K562 (cell line): ENCODE results near the gene PLXNA2. TPM values are rescaled to one million over a fixed set of nuclear protein-coding genes. Genes with fewer than 3 reads are reported as not detected.
A peak's percentile ranks its signal among the peaks of the same experiment; 100 is the strongest.

ENCODE experiments used
- ATAC-seq: fragments of 200-7000 bp; cut with Tn5 transposase; 3 replicates; pipeline ENCODE4 v1.9.1; 2020; ENCODE audit warnings: moderate library complexity
- BruUV-seq: library from RNA; stranded (reverse); fragments of 400-500 nt; replicated peaks from 2 replicates; lab custom pipeline; 2021; lab: Mats Ljungman, UMichigan
- CTCF ChIA-PET: fragments of 300-600 bp; formaldehyde crosslinking; extraction: SDS; loops from one replicate; lab custom pipeline; 2021; ENCODE audit warnings: low intra/inter-chr PET ratio; lab: Yijun Ruan, JAX
- POLR2A ChIA-PET: fragments of 300-600, 350-650 bp; sonication (Branson Sonifier 250); formaldehyde crosslinking; extraction: SDS; loops from one replicate; lab custom pipeline; 2021; ENCODE audit warnings: antibody characterized with exemption, inconsistent platforms; lab: Yijun Ruan, JAX
- DNase-seq, 4 experiments: peaks; one replicate each; pipeline versions ENCODE4 v3.0.0 to v3.0.0-alpha.2; 2011 to 2018; ENCODE audit warnings: low spot score in 3 of 4, mixed read lengths in 3 of 4; ENCODE audit errors: extremely low read depth in 1 of 4
- FAIRE-seq: peaks from 2 replicates; lab custom pipeline; 2011; peaks lifted over from hg19 to GRCh38; lab: Jason Lieb, UNC
- H2AFZ ChIP-seq: 2 replicates; pipeline ENCODE4 v1.6.0; 2011; ENCODE audit warnings: low read depth, low read length, control low read depth, inconsistent platforms
- H3K27ac ChIP-seq: fragments of 200-600 bp; 3 replicates; pipeline ENCODE4 v1.8.0; 2011; ENCODE audit warnings: low read depth, mild to moderate bottlenecking, control low read depth, inconsistent platforms, low read length, moderate library complexity, mixed read lengths; ENCODE audit errors: extremely low read depth
- H3K27me3 ChIP-seq, 2 experiments: fragments of 300-600 bp in 1 of 2; 2 replicates in 1 of 2; 3 replicates in 1 of 2; pipeline versions ENCODE4 v1.6.0 to v1.8.0; 2011; ENCODE audit warnings: inconsistent platforms in 2 of 2, low read length in 2 of 2, mild to moderate bottlenecking in 1 of 2, mixed read lengths in 1 of 2, moderate library complexity in 1 of 2; ENCODE audit not compliant: control insufficient read depth in 2 of 2, insufficient read depth in 2 of 2
- H3K36me3 ChIP-seq: fragments of 300-600 bp; 3 replicates; pipeline ENCODE4 v1.8.0; 2011; ENCODE audit warnings: mild to moderate bottlenecking, low read length, inconsistent platforms; ENCODE audit not compliant: control insufficient read depth, insufficient read depth
- H3K4me1 ChIP-seq, 2 experiments: fragments of 200-600 bp in 1 of 2; replicated peaks in 1 of 2; 2 replicates in 1 of 2; 3 replicates in 1 of 2; pipeline versions ENCODE4 v1.5.1 to v1.8.0; 2011; ENCODE audit warnings: inconsistent platforms in 2 of 2, low read length in 2 of 2, mild to moderate bottlenecking in 1 of 2, mixed read lengths in 1 of 2, moderate library complexity in 1 of 2; ENCODE audit not compliant: control insufficient read depth in 2 of 2, insufficient read depth in 2 of 2
- H3K4me2 ChIP-seq: 2 replicates; pipeline ENCODE4 v1.6.1; 2011; ENCODE audit warnings: low read length, control low read depth, inconsistent platforms, mixed read lengths; ENCODE audit not compliant: insufficient read depth
- H3K4me3 ChIP-seq: fragments of 200-600 bp; sonication (generic), shearing (Covaris generic); 2 replicates; pipeline ENCODE4 v1.5.1; 2016; ENCODE audit warnings: control low read depth, inconsistent platforms
- H3K79me2 ChIP-seq: fragments of 200-600 bp; 3 replicates; pipeline ENCODE4 v1.8.0; 2011; ENCODE audit warnings: low read length, inconsistent platforms; ENCODE audit not compliant: control insufficient read depth, insufficient read depth
- H3K9ac ChIP-seq, 2 experiments: 2 replicates each; pipeline versions ENCODE4 v1.6.0 to v1.6.1; 2011; ENCODE audit warnings: low read depth in 2 of 2, low read length in 2 of 2, control low read depth in 1 of 2, inconsistent platforms in 1 of 2, mild to moderate bottlenecking in 1 of 2, mixed read lengths in 1 of 2; ENCODE audit not compliant: insufficient read depth in 1 of 2
- H3K9me1 ChIP-seq: one replicate; pipeline ENCODE4 v1.6.0; 2011; ENCODE audit warnings: inconsistent platforms, mild to moderate bottlenecking, low read length, moderate library complexity; ENCODE audit not compliant: control insufficient read depth, insufficient read depth
- H3K9me3 ChIP-seq: replicated peaks from 2 replicates; pipeline ENCODE4 v1.5.1; 2011; ENCODE audit warnings: low read depth, low read length, inconsistent platforms; ENCODE audit not compliant: control insufficient read depth, insufficient read depth
- H4K20me1 ChIP-seq: replicated peaks from 2 replicates; pipeline ENCODE4 v1.6.1; 2011; ENCODE audit warnings: low read length, inconsistent platforms, mixed read lengths; ENCODE audit not compliant: control insufficient read depth, insufficient read depth
- BCOR ChIP-seq: fragments of 450-650 bp; IDR thresholded peaks from 2 replicates; pipeline ENCODE4 v1.6.1; 2016
- CBFB ChIP-seq: sonication (generic); formaldehyde crosslinking; IDR thresholded peaks from 2 replicates; pipeline ENCODE4 v1.4.0; 2020; ENCODE audit warnings: mild to moderate bottlenecking, missing genetic modification reagents
- CLOCK ChIP-seq: fragments of 250-450 bp; sonication (Bioruptor Pico); IDR thresholded peaks from 2 replicates; pipeline ENCODE4 v1.4.0; 2020; ENCODE audit warnings: mild to moderate bottlenecking, moderate library complexity, borderline replicate concordance
- GABPB1 ChIP-seq: sonication (generic); formaldehyde crosslinking; IDR thresholded peaks from 2 replicates; pipeline ENCODE4 v1.8.0; 2022; ENCODE audit warnings: mild to moderate bottlenecking, missing genetic modification reagents
- GTF2A2 ChIP-seq: IDR thresholded peaks from 2 replicates; pipeline ENCODE4 v1.6.1; 2016; ENCODE audit warnings: mild to moderate bottlenecking, missing genetic modification characterization, missing compliant biosample characterization
- HDAC2 ChIP-seq: fragments of 450-650 bp; IDR thresholded peaks from 2 replicates; pipeline ENCODE4 v1.6.1; 2016; ENCODE audit warnings: mild to moderate bottlenecking
- ID3 ChIP-seq, 2 experiments: fragments of 250-450 bp in 1 of 2; fragments of 450-650 bp in 1 of 2; sonication (Bioruptor Pico) in 1 of 2; IDR thresholded peaks; 2 replicates each; pipeline versions ENCODE4 v1.6.1 to v1.8.0; 2016 to 2021; ENCODE audit warnings: mild to moderate bottlenecking in 2 of 2, moderate library complexity in 2 of 2, missing compliant biosample characterization in 1 of 2, missing genetic modification characterization in 1 of 2
- KDM1A ChIP-seq, 2 experiments: fragments of 450-650 bp; IDR thresholded peaks; 2 replicates each; pipeline ENCODE4 v1.6.1; 2016; ENCODE audit warnings: mild to moderate bottlenecking in 2 of 2
- RBFOX2 ChIP-seq: fragments of 200-400 bp; formaldehyde crosslinking; IDR thresholded peaks from 2 replicates; pipeline ENCODE4 v1.6.1; 2017; ENCODE audit warnings: low read depth, mild to moderate bottlenecking, low read length, moderate library complexity
- RFX7 ChIP-seq: fragments of 250-450 bp; sonication (Bioruptor Pico); IDR thresholded peaks from 2 replicates; pipeline ENCODE4 v1.5.1; 2021; ENCODE audit warnings: mild to moderate bottlenecking
- SAFB2 ChIP-seq: fragments of 200-400 bp; formaldehyde crosslinking; IDR thresholded peaks from 2 replicates; pipeline ENCODE4 v1.6.1; 2018; ENCODE audit warnings: borderline replicate concordance, low read length, low read depth, moderate library complexity; ENCODE audit not compliant: severe bottlenecking
- SRF ChIP-seq, 2 experiments: fragments of 250-450, 450-650 bp in 1 of 2; sonication (Bioruptor Pico) in 1 of 2; sonication (generic) in 1 of 2; formaldehyde crosslinking; IDR thresholded peaks; 2 replicates each; pipeline versions ENCODE4 v1.5.0 to v1.5.1; 2020 to 2022; ENCODE audit warnings: mild to moderate bottlenecking in 1 of 2, missing genetic modification reagents in 1 of 2
- TCF15 ChIP-seq: fragments of 250-450 bp; sonication (Bioruptor Pico); IDR thresholded peaks from 2 replicates; pipeline ENCODE4 v1.8.0; 2022; ENCODE audit warnings: moderate library complexity, mild to moderate bottlenecking, inconsistent platforms
- TSC22D4 ChIP-seq: fragments of 450-650 bp; IDR thresholded peaks from 2 replicates; pipeline ENCODE4 v1.6.1; 2016; ENCODE audit warnings: missing genetic modification characterization, missing biosample characterization, control low read depth
- ZFP36 ChIP-seq: fragments of 150-350 bp; IDR thresholded peaks from 2 replicates; pipeline ENCODE4 v1.6.1; 2018; ENCODE audit warnings: low read length, low read depth; ENCODE audit not compliant: partially characterized antibody
- ZNF134 ChIP-seq: fragments of 250-450 bp; sonication (Bioruptor Pico); conservative IDR thresholded peaks from 2 replicates; pipeline ENCODE4 v1.4.0; 2020
- ZNF232 ChIP-seq: sonication (generic); formaldehyde crosslinking; IDR thresholded peaks from 2 replicates; pipeline ENCODE4 v1.8.0; 2022; ENCODE audit warnings: mild to moderate bottlenecking, missing genetic modification reagents
- ZNF347 ChIP-seq: fragments of 450-650 bp; formaldehyde crosslinking; IDR thresholded peaks from 2 replicates; pipeline ENCODE4 v1.4.0; 2020; ENCODE audit warnings: low read depth, mild to moderate bottlenecking, moderate library complexity
- ZNF639 ChIP-seq, 2 experiments: fragments of 200-800 bp in 1 of 2; sonication (Bioruptor generic) in 1 of 2; sonication (generic) in 1 of 2; formaldehyde crosslinking in 1 of 2; IDR thresholded peaks in 1 of 2; conservative IDR thresholded peaks in 1 of 2; 2 replicates each; pipeline versions ENCODE4 v1.5.0 to v1.6.1; 2016 to 2020; ENCODE audit warnings: missing compliant biosample characterization in 1 of 2, missing genetic modification characterization in 1 of 2, missing genetic modification reagents in 1 of 2
- WGBS: fragments of 100-300 bp; shearing (Covaris generic); methylation state at CpG from one replicate; pipeline ENCODE4 v1.1.6; 2016; ENCODE audit warnings: low coverage, mixed read lengths; ENCODE audit not compliant: insufficient coverage; ENCODE audit errors: missing lambda C conversion rate; 5-methylcytosine and 5-hydroxymethylcytosine counted together
- in situ Hi-C: fragments of 300-500 bp; cut with MboI; formaldehyde crosslinking; loops from 4 replicates; pipeline ENCODE4 v1.15.0; 2018; ENCODE audit warnings: inconsistent platforms, mixed read lengths
- intact Hi-C: fragments of 100-400 bp; cut with micrococcal nuclease; formaldehyde crosslinking; loops from 2 replicates; pipeline ENCODE4 v1.14.2; 2022
- polyA plus RNA-seq, 8 experiments: library from polyadenylated mRNA; depleted of rRNA in 4 of 8; stranded (reverse) in 5 of 8; unstranded in 3 of 8; fragments of >200 nt; fragmentation: Nextera tagmentation in 2 of 8; fragmentation: Illumina TruSeq in 1 of 8; extraction: Ambion mirVana in 2 of 8; extraction: Trizol in 1 of 8; gene quantifications; 2 replicates each; pipeline versions ENCODE4 v1.2.1 to v1.2.3, GENCODE V29; 2011 to 2014; ENCODE audit warnings: inconsistent platforms in 1 of 8, missing spikeins in 1 of 8
- total RNA-seq, 7 experiments: library from RNA; depleted of rRNA in 6 of 7; stranded (reverse); fragments of >200 nt in 6 of 7; fragmentation: Illumina TruSeq in 2 of 7; extraction: Trizol in 2 of 7; gene quantifications; 2 replicates each; pipeline versions ENCODE4 v1.2.1 to v1.2.3, GENCODE V29; 2011 to 2021; ENCODE audit warnings: low replicate concordance in 1 of 7

The PLXNA2 gene
- total and polyA plus RNA-seq, 9 of the 15 experiments (the other 6 are each of a cell fraction or from before 2014, with no cell fraction given) = 0.01 to 1.3 (median 0.32) TPM

- POLR2A ChIA-PET = interaction anchor here (0.7 to 1.6 kb wide), 5 partner anchors 8 to 64 kb away, joined by 3 to 7 read pairs (median 3); no protein-coding TSS in a partner anchor
- TF ChIP-seq ZNF232 (CRISPR knock-in tag) = no peak
- no peak for TF ChIP-seq KDM1A (IDR thresholded peaks at IDR 0.05)
- TF ChIP-seq RBFOX2 = no peak
- TF ChIP-seq HDAC2 = no peak
- no peak for TF ChIP-seq ZNF134 (CRISPR knock-in tag)
- TF ChIP-seq CLOCK (CRISPR knock-in tag) = no peak
- TF ChIP-seq SRF (CRISPR knock-in tag; IDR thresholded peaks at IDR 0.05) = no peak
- TF ChIP-seq TSC22D4 (tag) = no peak
- no peak for TF ChIP-seq GTF2A2 (tag)
- TF ChIP-seq ZFP36 = peak; percentile 95
- TF ChIP-seq CBFB (CRISPR knock-in tag) = no peak
- TF ChIP-seq TCF15 (CRISPR knock-in tag) = no peak
- TF ChIP-seq SAFB2 = no peak
- no peak for TF ChIP-seq ZNF639 (CRISPR knock-in tag; conservative IDR thresholded peaks at IDR 0.05 in 1 of 2, IDR thresholded peaks at IDR 0.05 in 1 of 2)
- no peak for TF ChIP-seq RFX7 (CRISPR knock-in tag)
- no peak for TF ChIP-seq GABPB1 (CRISPR knock-in tag)
- peak; percentile 59; the same call in 1 of the 2 replicates for TF ChIP-seq BCOR
- TF ChIP-seq ZNF347 (CRISPR knock-in tag) = no peak
- TF ChIP-seq ID3 (CRISPR knock-in tag; IDR thresholded peaks at IDR 0.05) = no peak
- no peak for TF ChIP-seq ID3 (tag; IDR thresholded peaks at IDR 0.05)
Measured at GRCh38 chr1:208162903-208163302, 81.3 kb downstream of the PLXNA2 start.

More at GRCh38 chr1:208162903-208163302, 81.3 kb downstream of the PLXNA2 start:
- Histone ChIP-seq H3K79me2 (no peaks in the 10 kb centered on the region), H3K4me2 (no peak overlapping the region), H3K36me3 (no peaks in the 10 kb centered on the region), H3K27ac (no peak overlapping the region), H3K4me1 (peaks cover 29 to 34% of the 10 kb centered on the region in 2 experiments; a peak in 4 of 5 replicates), H4K20me1 (no peaks in the 10 kb centered on the region), H3K9me1 (no peaks in the 10 kb centered on the region), H3K9me3 (no peaks in the 10 kb centered on the region), H3K4me3 (no peak overlapping the region), H3K9ac (no peak overlapping the region), H3K27me3 (peaks cover 2 to 11% of the 10 kb centered on the region in 2 experiments; a peak in 4 of 5 replicates), H2AFZ (no peak overlapping the region)
- WGBS = 36% methylated on average over 1 of the region's 1 CpG
- intact Hi-C loops = no loop called here
- CTCF ChIA-PET = no interaction called here
- no TSS peak for BruUV-seq
- DNase-seq = no peak
- no peak for ATAC-seq
- peak; percentile 37 for FAIRE-seq
- in situ Hi-C loops = no loop called here
